K562 (cell line): ENCODE results near the gene TSEN34. TPM values are rescaled to one million over a fixed set of nuclear protein-coding genes. Genes with fewer than 3 reads are reported as not detected.
A peak's percentile ranks its signal among the peaks of the same experiment; 100 is the strongest.

Experiments used
- ATAC-seq: fragments of 200-7000 bp; cut with Tn5 transposase; 3 replicates; pipeline ENCODE4 v1.9.1; 2020; ENCODE audit warnings: moderate library complexity
- BruUV-seq: library from RNA; stranded (reverse); fragments of 400-500 nt; replicated peaks from 2 replicates; lab custom pipeline; 2021; lab: Mats Ljungman, UMichigan
- CTCF ChIA-PET: fragments of 300-600 bp; formaldehyde crosslinking; extraction: SDS; loops from one replicate; lab custom pipeline; 2021; ENCODE audit warnings: low intra/inter-chr PET ratio; lab: Yijun Ruan, JAX
- POLR2A ChIA-PET: fragments of 300-600, 350-650 bp; sonication (Branson Sonifier 250); formaldehyde crosslinking; extraction: SDS; loops from one replicate; lab custom pipeline; 2021; ENCODE audit warnings: antibody characterized with exemption, inconsistent platforms; lab: Yijun Ruan, JAX
- DNase-seq, 4 experiments: peaks; one replicate each; pipeline versions ENCODE4 v3.0.0 to v3.0.0-alpha.2; 2011 to 2018; ENCODE audit warnings: low spot score in 3 of 4, mixed read lengths in 3 of 4; ENCODE audit errors: extremely low read depth in 1 of 4
- FAIRE-seq: peaks from 2 replicates; lab custom pipeline; 2011; peaks lifted over from hg19 to GRCh38; lab: Jason Lieb, UNC
- H2AFZ ChIP-seq: 2 replicates; pipeline ENCODE4 v1.6.0; 2011; ENCODE audit warnings: low read depth, low read length, control low read depth, inconsistent platforms
- H3K27ac ChIP-seq: fragments of 200-600 bp; 3 replicates; pipeline ENCODE4 v1.8.0; 2011; ENCODE audit warnings: low read depth, mild to moderate bottlenecking, control low read depth, inconsistent platforms, low read length, moderate library complexity, mixed read lengths; ENCODE audit errors: extremely low read depth
- H3K27me3 ChIP-seq, 2 experiments: fragments of 300-600 bp in 1 of 2; 2 replicates in 1 of 2; 3 replicates in 1 of 2; pipeline versions ENCODE4 v1.6.0 to v1.8.0; 2011; ENCODE audit warnings: inconsistent platforms in 2 of 2, low read length in 2 of 2, mild to moderate bottlenecking in 1 of 2, mixed read lengths in 1 of 2, moderate library complexity in 1 of 2; ENCODE audit not compliant: control insufficient read depth in 2 of 2, insufficient read depth in 2 of 2
- H3K36me3 ChIP-seq: fragments of 300-600 bp; 3 replicates; pipeline ENCODE4 v1.8.0; 2011; ENCODE audit warnings: mild to moderate bottlenecking, low read length, inconsistent platforms; ENCODE audit not compliant: control insufficient read depth, insufficient read depth
- H3K4me1 ChIP-seq, 2 experiments: fragments of 200-600 bp in 1 of 2; replicated peaks in 1 of 2; 2 replicates in 1 of 2; 3 replicates in 1 of 2; pipeline versions ENCODE4 v1.5.1 to v1.8.0; 2011; ENCODE audit warnings: inconsistent platforms in 2 of 2, low read length in 2 of 2, mild to moderate bottlenecking in 1 of 2, mixed read lengths in 1 of 2, moderate library complexity in 1 of 2; ENCODE audit not compliant: control insufficient read depth in 2 of 2, insufficient read depth in 2 of 2
- H3K4me2 ChIP-seq: 2 replicates; pipeline ENCODE4 v1.6.1; 2011; ENCODE audit warnings: low read length, control low read depth, inconsistent platforms, mixed read lengths; ENCODE audit not compliant: insufficient read depth
- H3K4me3 ChIP-seq: fragments of 200-600 bp; sonication (generic), shearing (Covaris generic); 2 replicates; pipeline ENCODE4 v1.5.1; 2016; ENCODE audit warnings: control low read depth, inconsistent platforms
- H3K79me2 ChIP-seq: fragments of 200-600 bp; 3 replicates; pipeline ENCODE4 v1.8.0; 2011; ENCODE audit warnings: low read length, inconsistent platforms; ENCODE audit not compliant: control insufficient read depth, insufficient read depth
- H3K9ac ChIP-seq, 2 experiments: 2 replicates each; pipeline versions ENCODE4 v1.6.0 to v1.6.1; 2011; ENCODE audit warnings: low read depth in 2 of 2, low read length in 2 of 2, control low read depth in 1 of 2, inconsistent platforms in 1 of 2, mild to moderate bottlenecking in 1 of 2, mixed read lengths in 1 of 2; ENCODE audit not compliant: insufficient read depth in 1 of 2
- H3K9me1 ChIP-seq: one replicate; pipeline ENCODE4 v1.6.0; 2011; ENCODE audit warnings: inconsistent platforms, mild to moderate bottlenecking, low read length, moderate library complexity; ENCODE audit not compliant: control insufficient read depth, insufficient read depth
- H3K9me3 ChIP-seq: replicated peaks from 2 replicates; pipeline ENCODE4 v1.5.1; 2011; ENCODE audit warnings: low read depth, low read length, inconsistent platforms; ENCODE audit not compliant: control insufficient read depth, insufficient read depth
- H4K20me1 ChIP-seq: replicated peaks from 2 replicates; pipeline ENCODE4 v1.6.1; 2011; ENCODE audit warnings: low read length, inconsistent platforms, mixed read lengths; ENCODE audit not compliant: control insufficient read depth, insufficient read depth
- CCAR2 ChIP-seq: fragments of 200-400 bp; formaldehyde crosslinking; IDR thresholded peaks from 2 replicates; pipeline ENCODE4 v1.6.1; 2017; ENCODE audit warnings: mild to moderate bottlenecking, low read depth, low read length
- CCNT2 ChIP-seq: IDR thresholded peaks from 2 replicates; pipeline ENCODE4 v1.6.1; 2011; ENCODE audit warnings: borderline replicate concordance, low read depth, mild to moderate bottlenecking, moderate library complexity, mixed read lengths, low read length; ENCODE audit not compliant: insufficient read length; ENCODE audit errors: extremely low read depth
- E2F3 ChIP-seq: fragments of 250-450 bp; sonication (Bioruptor Pico); IDR thresholded peaks from 2 replicates; pipeline ENCODE4 v1.4.0; 2020; ENCODE audit warnings: mild to moderate bottlenecking
- GATA2 ChIP-seq: sonication (generic); formaldehyde crosslinking; IDR thresholded peaks from 2 replicates; pipeline ENCODE4 v1.4.0; 2020; ENCODE audit warnings: mild to moderate bottlenecking, missing genetic modification reagents
- HEY1 ChIP-seq: fragments of 250-450 bp; sonication (Bioruptor Pico); IDR thresholded peaks from 2 replicates; pipeline ENCODE4 v1.5.0; 2020; ENCODE audit warnings: mild to moderate bottlenecking, moderate library complexity, borderline replicate concordance
- KDM5B ChIP-seq: fragments of 200-600 bp; sonication (generic); IDR thresholded peaks from 2 replicates; pipeline ENCODE4 v1.6.1; 2012; ENCODE audit warnings: low read depth, mild to moderate bottlenecking, moderate library complexity, low read length, control low read depth, inconsistent platforms; ENCODE audit not compliant: insufficient replicate concordance
- MXI1 ChIP-seq: IDR thresholded peaks from 2 replicates; pipeline ENCODE4 v1.6.1; 2011; ENCODE audit warnings: low read depth, mild to moderate bottlenecking, improper control_type of control experiment, low read length
- MYNN ChIP-seq, 2 experiments: sonication (generic); formaldehyde crosslinking in 1 of 2; IDR thresholded peaks; 2 replicates each; pipeline versions ENCODE4 v1.5.0 to v1.6.1; 2016 to 2020; ENCODE audit warnings: antibody characterized with exemption in 1 of 2, missing genetic modification reagents in 1 of 2
- NFIX ChIP-seq: fragments of 250-450 bp; sonication (Bioruptor Pico); IDR thresholded peaks from 2 replicates; pipeline ENCODE4 v1.4.0; 2020; ENCODE audit warnings: low read depth, mild to moderate bottlenecking, moderate library complexity
- POLR2AphosphoS2 ChIP-seq: IDR thresholded peaks from 2 replicates; pipeline ENCODE4 v1.6.1; 2012; ENCODE audit warnings: low read length, improper control_type of control experiment
- PTTG1 ChIP-seq: fragments of 450-650 bp; IDR thresholded peaks from 2 replicates; pipeline ENCODE4 v1.6.1; 2016; ENCODE audit warnings: low read depth, mild to moderate bottlenecking, missing genetic modification characterization, missing compliant biosample characterization
- PURB ChIP-seq: sonication (generic); formaldehyde crosslinking; IDR thresholded peaks from 2 replicates; pipeline ENCODE4 v1.9.0; 2021; ENCODE audit warnings: low read depth, mild to moderate bottlenecking, missing genetic modification reagents
- RBM17 ChIP-seq: fragments of 200-400 bp; formaldehyde crosslinking; IDR thresholded peaks from 2 replicates; pipeline ENCODE4 v1.6.1; 2017; ENCODE audit warnings: low read depth, mild to moderate bottlenecking, low read length, borderline replicate concordance
- SLC30A9 ChIP-seq: fragments of 250-450 bp; sonication (Bioruptor Pico); IDR thresholded peaks from 2 replicates; pipeline ENCODE4 v1.8.0; 2022; ENCODE audit warnings: mild to moderate bottlenecking, moderate library complexity
- SREBF2 ChIP-seq: sonication (generic); formaldehyde crosslinking; IDR thresholded peaks from 2 replicates; pipeline ENCODE4 v1.4.0; 2020; ENCODE audit warnings: mild to moderate bottlenecking, missing genetic modification reagents
- SRSF9 ChIP-seq: fragments of 200-400 bp; formaldehyde crosslinking; IDR thresholded peaks from 2 replicates; pipeline ENCODE4 v1.6.1; 2017; ENCODE audit warnings: low read depth, low read length, borderline replicate concordance
- TCF7 ChIP-seq: sonication (generic); IDR thresholded peaks from 2 replicates; pipeline ENCODE4 v1.6.1; 2016; ENCODE audit warnings: antibody characterized with exemption, borderline replicate concordance
- ZNF766 ChIP-seq: fragments of 200-800 bp; sonication (Bioruptor generic); conservative IDR thresholded peaks from 2 replicates; pipeline ENCODE4 v1.6.1; 2016; ENCODE audit warnings: missing genetic modification characterization, missing compliant biosample characterization
- WGBS: fragments of 100-300 bp; shearing (Covaris generic); methylation state at CpG from one replicate; pipeline ENCODE4 v1.1.6; 2016; ENCODE audit warnings: low coverage, mixed read lengths; ENCODE audit not compliant: insufficient coverage; ENCODE audit errors: missing lambda C conversion rate; 5-methylcytosine and 5-hydroxymethylcytosine counted together
- in situ Hi-C: fragments of 300-500 bp; cut with MboI; formaldehyde crosslinking; loops from 4 replicates; pipeline ENCODE4 v1.15.0; 2018; ENCODE audit warnings: inconsistent platforms, mixed read lengths
- intact Hi-C: fragments of 100-400 bp; cut with micrococcal nuclease; formaldehyde crosslinking; loops from 2 replicates; pipeline ENCODE4 v1.14.2; 2022
- polyA plus RNA-seq, 8 experiments: library from polyadenylated mRNA; depleted of rRNA in 4 of 8; stranded (reverse) in 5 of 8; unstranded in 3 of 8; fragments of >200 nt; fragmentation: Nextera tagmentation in 2 of 8; fragmentation: Illumina TruSeq in 1 of 8; extraction: Ambion mirVana in 2 of 8; extraction: Trizol in 1 of 8; gene quantifications; 2 replicates each; pipeline versions ENCODE4 v1.2.1 to v1.2.3, GENCODE V29; 2011 to 2014; ENCODE audit warnings: inconsistent platforms in 1 of 8, missing spikeins in 1 of 8
- total RNA-seq, 7 experiments: library from RNA; depleted of rRNA in 6 of 7; stranded (reverse); fragments of >200 nt in 6 of 7; fragmentation: Illumina TruSeq in 2 of 7; extraction: Trizol in 2 of 7; gene quantifications; 2 replicates each; pipeline versions ENCODE4 v1.2.1 to v1.2.3, GENCODE V29; 2011 to 2021; ENCODE audit warnings: low replicate concordance in 1 of 7
- TF ChIP-seq, protein P1 (sequence below): fragments of 450-650 bp; IDR thresholded peaks from 2 replicates; pipeline ENCODE4 v1.7.0; 2016; ENCODE audit warnings: borderline replicate concordance
- TF ChIP-seq, protein P2 (sequence below): fragments of 250-450 bp; sonication (Bioruptor Pico); IDR thresholded peaks from 2 replicates; pipeline ENCODE4 v1.4.0; 2020; ENCODE audit warnings: mild to moderate bottlenecking, moderate library complexity, borderline replicate concordance

Gene TSEN34
- total and polyA plus RNA-seq, 9 of the 15 experiments (the other 6 are each of a cell fraction or from before 2014, with no cell fraction given), result 3.1 to 57.6 (median 29.5) TPM

DNA sequence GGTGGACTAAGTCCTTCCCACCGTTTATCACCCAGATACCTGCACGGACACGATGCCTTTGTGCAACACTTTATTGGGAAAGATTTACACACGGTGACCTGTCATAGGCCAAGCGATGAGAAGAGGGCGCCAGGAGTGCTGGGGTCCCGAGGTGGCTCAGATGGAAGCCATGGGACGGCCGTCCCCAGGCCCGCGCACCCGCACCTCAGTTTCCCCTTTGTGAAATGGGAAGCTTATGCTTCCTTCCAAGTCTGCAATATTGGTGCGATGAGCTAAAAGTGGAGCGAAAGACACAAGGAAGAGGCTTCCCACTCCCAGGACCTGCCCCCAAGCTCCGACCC is 17.8 kb upstream of the TSEN34 start:
- Histone ChIP-seq H3K9me1 (no peaks in the 10 kb centered on the region), H4K20me1 (no peaks in the 10 kb centered on the region), H3K9ac (no peak overlapping the region), H3K9me3 (no peaks in the 10 kb centered on the region), H3K4me3 (no peak overlapping the region), H3K4me2 (no peak overlapping the region), H3K4me1 (peaks cover 2 to 40% of the 10 kb centered on the region in 2 experiments; a peak in 2 of 5 replicates), H2AFZ (no peak overlapping the region), H3K27me3 (no peaks in the 10 kb centered on the region), H3K27ac (no peak overlapping the region), H3K79me2 (no peaks in the 10 kb centered on the region), H3K36me3 (peaks cover 15% of the 10 kb centered on the region; the same call in 2 of the 3 replicates)
- ATAC-seq, result no peak
- in situ Hi-C loops, result no loop called here
- no TSS peak for BruUV-seq
- ChIA-PET POLR2A (interaction anchor here (0.8 to 3.4 kb wide), 3 partner anchors 10 to 29 kb away, joined by 5 to 19 read pairs (median 12); partner anchors contain the start of genes MBOAT7, RPS9 and TSEN34), CTCF (no interaction called here)
- FAIRE-seq, result no peak
- intact Hi-C loops, result no loop called here
- 54% methylated on average over 13 of the region's 15 CpGs for WGBS
- DNase-seq, result no peak
- TF ChIP-seq POLR2AphosphoS2 (peak; percentile 27; the same call in 1 of the 2 replicates), E2F3 (CRISPR knock-in tag) (no peak), ZNF766 (no peak), CCNT2 (peak; percentile 28), CCAR2 (no peak), RBM17 (no peak), NFIX (CRISPR knock-in tag) (no peak), GATA2 (CRISPR knock-in tag) (no peak), SRSF9 (no peak), SLC30A9 (CRISPR knock-in tag) (no peak), MYNN (IDR thresholded peaks at IDR 0.05) (0 out of 2 replicates have a peak, but pooled peaks have one; percentile 10), MYNN (CRISPR knock-in tag; IDR thresholded peaks at IDR 0.05) (no peak), KDM5B (no peak), TCF7 (no peak), PURB (CRISPR knock-in tag) (no peak), SREBF2 (CRISPR knock-in tag) (no peak), PTTG1 (tag) (no peak), MXI1 (no peak), HEY1 (CRISPR knock-in tag) (no peak)
- TF ChIP-seq, protein P1, sequence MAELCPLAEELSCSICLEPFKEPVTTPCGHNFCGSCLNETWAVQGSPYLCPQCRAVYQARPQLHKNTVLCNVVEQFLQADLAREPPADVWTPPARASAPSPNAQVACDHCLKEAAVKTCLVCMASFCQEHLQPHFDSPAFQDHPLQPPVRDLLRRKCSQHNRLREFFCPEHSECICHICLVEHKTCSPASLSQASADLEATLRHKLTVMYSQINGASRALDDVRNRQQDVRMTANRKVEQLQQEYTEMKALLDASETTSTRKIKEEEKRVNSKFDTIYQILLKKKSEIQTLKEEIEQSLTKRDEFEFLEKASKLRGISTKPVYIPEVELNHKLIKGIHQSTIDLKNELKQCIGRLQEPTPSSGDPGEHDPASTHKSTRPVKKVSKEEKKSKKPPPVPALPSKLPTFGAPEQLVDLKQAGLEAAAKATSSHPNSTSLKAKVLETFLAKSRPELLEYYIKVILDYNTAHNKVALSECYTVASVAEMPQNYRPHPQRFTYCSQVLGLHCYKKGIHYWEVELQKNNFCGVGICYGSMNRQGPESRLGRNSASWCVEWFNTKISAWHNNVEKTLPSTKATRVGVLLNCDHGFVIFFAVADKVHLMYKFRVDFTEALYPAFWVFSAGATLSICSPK, result no peak
- TF ChIP-seq, protein P2, sequence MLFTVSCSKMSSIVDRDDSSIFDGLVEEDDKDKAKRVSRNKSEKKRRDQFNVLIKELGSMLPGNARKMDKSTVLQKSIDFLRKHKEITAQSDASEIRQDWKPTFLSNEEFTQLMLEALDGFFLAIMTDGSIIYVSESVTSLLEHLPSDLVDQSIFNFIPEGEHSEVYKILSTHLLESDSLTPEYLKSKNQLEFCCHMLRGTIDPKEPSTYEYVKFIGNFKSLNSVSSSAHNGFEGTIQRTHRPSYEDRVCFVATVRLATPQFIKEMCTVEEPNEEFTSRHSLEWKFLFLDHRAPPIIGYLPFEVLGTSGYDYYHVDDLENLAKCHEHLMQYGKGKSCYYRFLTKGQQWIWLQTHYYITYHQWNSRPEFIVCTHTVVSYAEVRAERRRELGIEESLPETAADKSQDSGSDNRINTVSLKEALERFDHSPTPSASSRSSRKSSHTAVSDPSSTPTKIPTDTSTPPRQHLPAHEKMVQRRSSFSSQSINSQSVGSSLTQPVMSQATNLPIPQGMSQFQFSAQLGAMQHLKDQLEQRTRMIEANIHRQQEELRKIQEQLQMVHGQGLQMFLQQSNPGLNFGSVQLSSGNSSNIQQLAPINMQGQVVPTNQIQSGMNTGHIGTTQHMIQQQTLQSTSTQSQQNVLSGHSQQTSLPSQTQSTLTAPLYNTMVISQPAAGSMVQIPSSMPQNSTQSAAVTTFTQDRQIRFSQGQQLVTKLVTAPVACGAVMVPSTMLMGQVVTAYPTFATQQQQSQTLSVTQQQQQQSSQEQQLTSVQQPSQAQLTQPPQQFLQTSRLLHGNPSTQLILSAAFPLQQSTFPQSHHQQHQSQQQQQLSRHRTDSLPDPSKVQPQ (CRISPR knock-in tag), result no peak
